ENCODE data around the gene KIRREL3. TPM values are rescaled to one million over a fixed set of nuclear protein-coding genes. Genes with fewer than 3 reads are reported as not detected.
A peak's percentile ranks its signal among the peaks of the same experiment; 100 is the strongest.

The KIRREL3 gene
- total RNA-seq, 2 donors from 2014 or later = 0.44 to 2.1 TPM

GRCh38 chr11:126817096-126817495, 183.5 kb downstream of the KIRREL3 start:
- intact Hi-C loops (cut with DNase I) = no loop called here
- ATAC-seq (no peak), DNase-seq (no peak)

GRCh38 chr11:126816645-126817044, 183.9 kb downstream of the KIRREL3 start:
- intact Hi-C loops (cut with DNase I) = no loop called here
- ATAC-seq (no peak), DNase-seq (no peak)

GRCh38 chr11:126815111-126815510, 185.5 kb downstream of the KIRREL3 start:
- no peak for ATAC-seq
- no peak for DNase-seq
- intact Hi-C loops (cut with DNase I) = no loop called here

GRCh38 chr11:126810776-126811175, 189.8 kb downstream of the KIRREL3 start:
- intact Hi-C loops (cut with DNase I) = no loop called here

GRCh38 chr11:126809514-126810289, 190.9 kb downstream of the KIRREL3 start:
- intact Hi-C loops (cut with DNase I) = no loop called here
- DNase-seq = peak; percentile 33
- ATAC-seq = peak; percentile 90 to 96

More at GRCh38 chr11:126810776-126811175, 189.8 kb downstream of the KIRREL3 start:
- ATAC-seq (no peak), DNase-seq (no peak)

- no peak for ATAC-seq
- intact Hi-C loops (cut with DNase I) = no loop called here
- no peak for DNase-seq
Observed at GRCh38 chr11:126808836-126809235, 191.7 kb downstream of the KIRREL3 start.

GRCh38 chr11:126808296-126808695, 192.3 kb downstream of the KIRREL3 start:
- intact Hi-C loops (cut with DNase I) = no loop called here
- no peak for ATAC-seq

GRCh38 chr11:126805870-126806269, 194.7 kb downstream of the KIRREL3 start:
- ATAC-seq = no peak
- DNase-seq = no peak
- intact Hi-C loops (cut with DNase I) = no loop called here

More at GRCh38 chr11:126808296-126808695, 192.3 kb downstream of the KIRREL3 start:
- no peak for DNase-seq

- intact Hi-C loops (cut with DNase I) = no loop called here
- ATAC-seq (no peak), DNase-seq (no peak)
Observed at GRCh38 chr11:126804363-126804762, 196.2 kb downstream of the KIRREL3 start.

- ATAC-seq = no peak
- DNase-seq = no peak
- intact Hi-C loops (cut with DNase I) = no loop called here
Observed at GRCh38 chr11:126800009-126800408, 200.6 kb downstream of the KIRREL3 start.

GRCh38 chr11:126797457-126798169, 203.0 kb downstream of the KIRREL3 start:
- intact Hi-C loops (cut with DNase I) = no loop called here
- no peak for ATAC-seq
- DNase-seq = no peak

- ATAC-seq (no peak), DNase-seq (no peak)
- intact Hi-C loops (cut with DNase I) = no loop called here
Observed at GRCh38 chr11:126793596-126793995, 207.0 kb downstream of the KIRREL3 start.

- no peak for DNase-seq
- no peak for ATAC-seq
- intact Hi-C loops (cut with DNase I) = no loop called here
Observed at GRCh38 chr11:126791991-126792390, 208.6 kb downstream of the KIRREL3 start.

- intact Hi-C loops (cut with DNase I) = no loop called here
- no peak for ATAC-seq
- no peak for DNase-seq
Observed at GRCh38 chr11:126791446-126791845, 209.1 kb downstream of the KIRREL3 start.

- intact Hi-C loops (cut with DNase I) = no loop called here
- DNase-seq = peak; percentile 26
- peak in 1 of 2 donors; percentile 53 for ATAC-seq
Observed at GRCh38 chr11:126790550-126791081, 210.0 kb downstream of the KIRREL3 start.

- intact Hi-C loops (cut with DNase I) = no loop called here
- ATAC-seq = no peak
- DNase-seq = no peak
Observed at GRCh38 chr11:126782810-126783209, 217.8 kb downstream of the KIRREL3 start.

GRCh38 chr11:126781942-126782341, 218.6 kb downstream of the KIRREL3 start:
- ATAC-seq = no peak
- intact Hi-C loops (cut with DNase I) = no loop called here
- DNase-seq = no peak

- ATAC-seq = no peak
- intact Hi-C loops (cut with DNase I) = no loop called here
- DNase-seq = no peak
Observed at GRCh38 chr11:126776119-126776518, 224.5 kb downstream of the KIRREL3 start.

- intact Hi-C loops (cut with DNase I) = no loop called here
- no peak for ATAC-seq
- no peak for DNase-seq
Observed at GRCh38 chr11:126772267-126772666, 228.3 kb downstream of the KIRREL3 start.

GRCh38 chr11:126768702-126769101, 231.9 kb downstream of the KIRREL3 start:
- DNase-seq (no peak), ATAC-seq (no peak)
- intact Hi-C loops (cut with DNase I) = no loop called here

All from left cardiac atrium (tissue), 4 donors.